ES-I3 (cell line): ENCODE results near the gene DPYSL3.
"Not testable (repeated sequence)": the region's sequence is repeated elsewhere in the genome, so short reads cannot be mapped to it uniquely, and the experiment has no call there.

Experiments
- H3K36me3 ChIP-seq: 2 replicates; pipeline ENCODE4 v1.6.1; 2013; ENCODE audit warnings: mild to moderate bottlenecking, low read length, control low read depth, moderate library complexity; ENCODE audit not compliant: insufficient read depth
- H3K4me1 ChIP-seq: 2 replicates; pipeline ENCODE4 v1.6.1; 2013; ENCODE audit warnings: mild to moderate bottlenecking, control low read depth, low read length; ENCODE audit not compliant: insufficient read depth
- H3K9ac ChIP-seq: 2 replicates; pipeline ENCODE4 v1.6.1; 2013; ENCODE audit warnings: low read depth, mild to moderate bottlenecking, low read length, moderate library complexity
- H3K9me3 ChIP-seq: 2 replicates; pipeline ENCODE4 v1.6.1; 2013; ENCODE audit warnings: mild to moderate bottlenecking, low read length, moderate library complexity; ENCODE audit not compliant: control insufficient read depth, insufficient read depth

DPYSL3 gene

DNA sequence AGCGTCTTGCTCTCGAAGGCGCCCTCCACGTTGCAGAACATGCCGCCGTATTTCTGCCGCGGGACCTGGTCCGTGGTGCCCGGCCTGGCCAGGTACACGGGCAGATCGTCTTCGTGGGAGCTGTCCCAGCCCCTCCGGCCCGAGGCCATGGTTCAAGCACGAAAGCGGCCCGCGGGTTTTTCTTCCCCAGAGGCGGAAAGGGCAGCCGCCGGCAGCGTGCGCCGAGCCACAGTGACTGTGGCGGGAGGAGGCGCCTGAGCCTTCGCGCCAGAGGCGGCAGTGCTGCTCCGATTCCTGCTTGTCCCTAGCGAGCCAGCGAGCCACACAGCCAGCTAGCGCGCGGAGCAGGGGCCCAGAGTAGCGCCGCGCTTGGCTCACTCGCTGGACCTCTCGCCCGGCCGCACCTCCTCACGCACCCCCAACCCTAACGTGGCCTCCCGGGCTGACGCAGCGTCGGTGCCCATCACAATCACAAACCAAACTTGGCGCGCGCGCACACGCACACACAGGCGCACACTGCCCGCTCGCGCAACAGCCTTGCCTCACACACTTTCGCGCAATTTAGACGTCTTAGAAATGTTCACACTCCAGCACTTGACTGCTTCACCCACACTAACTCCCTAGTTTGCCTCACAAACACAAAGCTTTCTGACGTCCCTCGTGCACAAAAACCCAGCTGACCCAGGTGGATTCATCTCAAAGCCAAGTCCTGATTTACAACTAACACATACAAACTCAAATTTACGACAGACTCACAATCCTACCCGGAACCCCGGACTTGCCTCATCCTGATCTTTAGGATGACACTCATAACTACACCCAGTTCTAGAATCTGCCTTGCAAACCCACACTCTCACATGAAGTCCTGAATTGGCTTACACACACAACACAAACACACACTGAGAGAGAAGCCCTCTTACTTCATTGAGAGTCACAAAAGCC, at the start of gene DPYSL3:
DPYSL3 (minus strand) TSS at position 359 of the 942 bp plus-strand sequence; CDS start at position 149, 210 bp downstream.
- peak within 1 kb of the TSS; percentile 77 for H3K9ac ChIP-seq
- 0 out of 2 replicates have a peak, but pooled peaks cover 5% of the 10 kb centered on the region for H3K4me1 ChIP-seq
- no peaks in the 10 kb centered on the region; the same call in 1 of the 2 replicates for H3K36me3 ChIP-seq
- no peaks in the 10 kb centered on the region for H3K9me3 ChIP-seq

GRCh38 chr5:147558826-147559225, 49.0 kb upstream of the DPYSL3 start:
- Histone ChIP-seq H3K4me1 (peaks cover 19% of the 10 kb centered on the region), H3K9me3 (no peaks in the 10 kb centered on the region), H3K36me3 (0 out of 2 replicates have a peak, but pooled peaks cover 5% of the 10 kb centered on the region), H3K9ac (no peak overlapping the region)

DNA sequence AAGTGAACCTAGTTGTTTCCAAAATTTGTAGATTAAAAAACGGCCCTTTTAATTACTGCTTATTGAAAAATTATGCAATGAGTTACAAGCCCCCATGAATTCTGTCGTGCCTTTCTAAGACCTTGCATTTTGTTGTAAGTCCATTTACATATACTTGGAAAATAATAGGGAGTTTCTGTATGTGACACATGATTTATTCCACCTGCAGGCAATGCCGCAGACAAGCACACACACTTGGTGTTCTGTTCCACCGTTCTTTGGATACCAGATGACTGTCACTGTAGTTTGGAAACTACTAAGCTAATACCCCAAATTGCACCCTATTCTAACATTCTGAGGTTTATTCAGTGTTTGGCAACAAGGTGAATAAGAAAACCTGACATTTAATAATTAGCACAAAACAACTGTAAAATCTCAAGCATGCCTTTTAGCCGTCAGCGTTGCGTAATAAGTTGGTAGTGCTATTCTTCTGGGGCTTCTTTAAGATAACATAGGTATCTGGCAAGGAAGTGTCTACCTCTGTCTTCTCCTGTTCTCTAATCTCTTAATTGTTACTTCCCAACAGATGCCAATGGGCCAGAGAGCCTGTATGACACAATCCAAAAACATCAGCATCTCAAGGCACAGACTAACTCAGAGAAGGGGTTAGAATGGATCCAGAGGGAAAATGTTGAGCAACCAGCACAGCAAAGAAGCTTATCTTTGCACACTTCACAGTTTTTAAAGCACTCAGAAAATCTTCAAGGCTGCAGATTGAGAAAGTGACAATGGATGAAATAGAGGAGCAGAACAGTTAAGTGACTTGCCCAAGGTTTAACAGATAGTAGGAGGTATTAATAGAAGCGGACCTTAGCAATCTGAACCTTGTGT, 48.2 kb upstream of the DPYSL3 start:
- H3K9me3 ChIP-seq: no peaks in the 10 kb centered on the region
- H3K36me3 ChIP-seq: no peaks in the 10 kb centered on the region
- peaks cover 19% of the 10 kb centered on the region for H3K4me1 ChIP-seq
- H3K9ac ChIP-seq: no peak overlapping the region

GRCh38 chr5:147555176-147555575, 45.3 kb upstream of the DPYSL3 start:
- Histone ChIP-seq H3K9me3 (no peaks in the 10 kb centered on the region), H3K4me1 (peaks cover 16% of the 10 kb centered on the region), H3K36me3 (no peaks in the 10 kb centered on the region), H3K9ac (no peak overlapping the region)

GRCh38 chr5:147554261-147554817, 44.5 kb upstream of the DPYSL3 start:
- H3K36me3 ChIP-seq: no peaks in the 10 kb centered on the region
- H3K4me1 ChIP-seq: peaks cover 16% of the 10 kb centered on the region
- no peaks in the 10 kb centered on the region for H3K9me3 ChIP-seq
- H3K9ac ChIP-seq: no peak overlapping the region

DNA sequence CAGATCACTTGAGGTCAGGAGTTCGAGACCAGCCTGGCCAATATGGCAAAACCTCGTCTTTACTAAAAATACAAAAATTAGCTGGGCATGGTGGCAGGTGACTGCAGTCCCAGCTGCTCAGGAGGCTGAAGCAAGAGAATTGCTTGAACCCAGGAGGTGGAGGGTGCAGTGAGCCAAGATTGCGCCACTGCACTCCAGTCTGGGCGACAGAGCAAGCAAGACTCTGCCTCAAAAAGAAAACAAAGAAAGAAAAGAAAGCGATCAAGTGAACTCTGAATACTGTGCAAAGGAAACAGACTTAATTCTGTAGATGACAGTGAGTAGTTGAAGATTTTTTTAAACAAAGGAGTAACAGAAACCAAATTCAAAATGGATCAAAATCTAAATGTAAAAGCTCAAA, 43.9 kb upstream of the DPYSL3 start:
- not testable (repeated sequence) for H3K9me3 ChIP-seq, H3K9ac ChIP-seq, H3K36me3 ChIP-seq
- H3K4me1 ChIP-seq: peaks cover 16% of the 10 kb centered on the region

GRCh38 chr5:147552897-147553296, 43.0 kb upstream of the DPYSL3 start:
- Histone ChIP-seq H3K36me3 (no peaks in the 10 kb centered on the region), H3K9me3 (no peaks in the 10 kb centered on the region), H3K9ac (no peak overlapping the region), H3K4me1 (peaks cover 7% of the 10 kb centered on the region)

GRCh38 chr5:147551677-147552076, 41.8 kb upstream of the DPYSL3 start:
- peaks cover 6% of the 10 kb centered on the region for H3K4me1 ChIP-seq
- no peaks in the 10 kb centered on the region for H3K9me3 ChIP-seq
- H3K36me3 ChIP-seq: no peaks in the 10 kb centered on the region
- no peak overlapping the region for H3K9ac ChIP-seq

DNA sequence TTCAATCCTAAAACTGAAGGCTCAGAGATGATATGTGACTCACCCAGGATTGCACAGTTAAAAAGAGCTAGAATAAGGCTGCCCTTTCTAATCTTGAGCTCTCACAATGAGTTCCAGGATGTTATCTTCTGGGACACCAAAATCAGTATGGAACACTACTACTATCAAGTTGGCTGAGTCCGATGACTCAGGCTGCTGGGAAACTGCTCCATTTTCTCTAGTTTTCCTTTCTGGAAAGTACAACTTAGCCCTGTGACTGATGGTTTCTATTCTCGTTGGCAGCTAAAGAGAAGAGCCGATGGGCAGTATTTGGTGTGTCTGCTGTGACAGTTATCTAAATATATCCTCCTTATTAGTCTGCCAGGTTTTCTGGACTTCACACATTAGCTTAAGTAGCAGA, 37.9 kb upstream of the DPYSL3 start:
- no peaks in the 10 kb centered on the region for H3K9me3 ChIP-seq
- H3K36me3 ChIP-seq: no peaks in the 10 kb centered on the region
- no peaks in the 10 kb centered on the region for H3K4me1 ChIP-seq

DNA sequence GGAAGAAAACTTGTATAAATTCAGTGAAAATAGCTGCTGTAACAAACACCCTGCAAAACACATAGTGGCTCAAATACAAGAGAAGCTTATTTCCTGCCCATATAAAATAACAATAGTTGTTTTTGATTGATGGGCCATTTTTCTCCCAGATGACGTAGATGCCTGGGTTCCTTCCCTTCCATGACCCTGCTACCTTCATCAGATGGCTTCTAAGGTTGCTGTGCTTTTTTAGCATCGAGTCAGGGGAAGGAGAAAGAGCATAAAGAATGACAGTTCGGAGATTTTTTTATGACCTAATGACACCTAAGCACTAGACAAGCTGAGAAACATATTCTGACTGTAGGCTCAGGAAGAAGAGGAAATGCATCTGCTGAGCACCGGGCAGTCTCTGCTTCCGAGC, 34.7 kb upstream of the DPYSL3 start:
- Histone ChIP-seq H3K9ac (no peak overlapping the region), H3K9me3 (no peaks in the 10 kb centered on the region), H3K4me1 (no peaks in the 10 kb centered on the region), H3K36me3 (no peaks in the 10 kb centered on the region)

More for the DNA sequence above, 37.9 kb upstream of the DPYSL3 start:
- no peak overlapping the region for H3K9ac ChIP-seq

DNA sequence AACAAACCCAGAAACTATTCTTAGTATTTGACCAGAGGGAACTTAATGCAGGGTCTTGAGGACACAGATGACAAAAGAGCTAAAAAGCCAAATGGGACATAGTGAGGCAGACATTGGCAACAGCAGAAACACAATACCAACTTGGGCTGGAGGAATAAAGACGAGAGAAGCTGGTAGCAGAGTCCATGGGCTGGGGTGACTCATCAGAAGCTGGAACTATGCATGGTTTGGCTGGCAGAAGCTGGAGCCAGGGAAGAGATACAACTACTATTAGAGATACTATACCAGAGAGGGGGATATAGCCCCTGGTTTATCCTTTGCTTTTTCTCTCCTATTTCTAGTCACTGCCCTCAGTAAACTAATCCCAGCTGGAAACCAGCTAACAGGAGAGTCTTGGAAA, 29.2 kb upstream of the DPYSL3 start:
- no peaks in the 10 kb centered on the region for H3K4me1 ChIP-seq

GRCh38 chr5:147538236-147538635, 28.4 kb upstream of the DPYSL3 start:
- no peaks in the 10 kb centered on the region for H3K4me1 ChIP-seq
- H3K36me3 ChIP-seq: no peaks in the 10 kb centered on the region
- H3K9me3 ChIP-seq: no peaks in the 10 kb centered on the region
- no peak overlapping the region for H3K9ac ChIP-seq

More for the DNA sequence above, 29.2 kb upstream of the DPYSL3 start:
- H3K36me3 ChIP-seq: no peaks in the 10 kb centered on the region
- no peak overlapping the region for H3K9ac ChIP-seq
- no peaks in the 10 kb centered on the region for H3K9me3 ChIP-seq

DNA sequence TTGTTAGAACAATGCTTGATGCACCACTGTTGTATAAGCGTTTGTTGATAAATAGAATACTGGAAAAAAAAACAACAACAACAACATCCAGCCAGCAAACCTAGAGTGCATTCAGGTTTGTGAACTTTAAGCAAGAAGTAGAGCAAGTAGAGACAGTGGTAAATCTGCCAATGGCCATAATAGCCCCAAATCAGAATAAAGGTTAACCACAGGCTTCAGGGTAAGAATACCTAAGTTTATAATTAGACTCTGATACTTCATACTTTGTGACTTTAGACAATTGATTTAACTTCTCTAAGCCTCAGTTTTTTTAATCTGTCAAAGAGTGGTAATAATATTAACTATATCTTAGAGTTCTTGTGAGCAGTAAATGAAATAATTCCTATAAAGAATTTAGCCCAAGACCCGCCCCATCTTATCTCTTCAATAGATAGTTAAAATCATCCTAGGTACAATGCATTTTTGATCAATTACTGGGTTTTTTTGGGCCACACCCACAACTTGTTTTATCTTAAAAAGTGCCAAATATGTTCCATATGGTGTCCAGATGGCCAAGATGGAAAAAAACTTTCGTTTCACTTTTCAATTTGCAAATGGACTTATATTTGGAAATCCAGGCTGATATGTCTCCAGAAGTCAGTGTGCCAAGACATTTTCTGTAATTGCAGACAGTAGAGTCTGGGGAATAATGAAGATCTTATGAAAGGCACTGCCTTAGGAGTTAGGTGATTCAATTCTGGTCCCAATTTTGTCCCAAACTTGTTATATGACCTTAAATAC, 24.5 kb upstream of the DPYSL3 start:
- Histone ChIP-seq H3K9me3 (no peaks in the 10 kb centered on the region), H3K4me1 (no peaks in the 10 kb centered on the region), H3K9ac (no peak overlapping the region), H3K36me3 (no peaks in the 10 kb centered on the region)

DNA sequence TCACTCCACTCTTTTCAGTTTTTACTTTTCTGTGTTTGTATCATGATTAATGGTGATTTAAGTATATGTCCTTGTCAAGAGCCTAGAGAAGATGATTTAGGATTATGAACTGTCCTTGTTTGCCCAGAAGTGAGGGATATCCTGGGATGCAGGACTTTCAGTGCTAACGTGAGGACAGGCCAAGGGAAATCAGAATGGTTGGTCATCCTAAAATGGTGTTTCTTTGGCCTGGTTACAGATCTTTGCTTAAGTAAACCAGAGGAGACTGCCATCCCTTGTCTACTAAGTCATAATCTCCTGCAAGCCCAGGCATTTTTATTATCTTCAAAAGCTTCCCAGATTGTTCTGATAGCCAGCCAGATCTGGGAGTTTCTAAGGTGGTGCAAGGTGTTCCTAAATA, 22.3 kb upstream of the DPYSL3 start:
- Histone ChIP-seq H3K9ac (no peak overlapping the region), H3K4me1 (no peaks in the 10 kb centered on the region), H3K36me3 (no peaks in the 10 kb centered on the region), H3K9me3 (no peaks in the 10 kb centered on the region)
